ENCODE data around the gene NFATC3. TPM values are rescaled to one million over a fixed set of nuclear protein-coding genes. Genes with fewer than 3 reads are reported as not detected.

NFATC3 gene
- total RNA-seq, 1 donor, result 32.8 TPM

GRCh38 chr16:68255712-68256111, 170.5 kb downstream of the NFATC3 start:
- no peak for DNase-seq (ENCODE audit: low read depth)
- H3K4me3 ChIP-seq (ENCODE audit: low read depth, low read length), result no peak overlapping the region
- TF ChIP-seq CTCF (IDR thresholded peaks at IDR 0.05; ENCODE audit: insufficient read depth, low read depth, low read length), result no peak

GRCh38 chr16:68257251-68257905, 172.2 kb downstream of the NFATC3 start:
- no peak for TF ChIP-seq CTCF (IDR thresholded peaks at IDR 0.05; ENCODE audit: insufficient read depth, low read depth, low read length)

GRCh38 chr16:68257906-68258800, 173.0 kb downstream of the NFATC3 start:
- DNase-seq (ENCODE audit: low read depth), result peak; percentile 83
- no peak overlapping the region for H3K4me3 ChIP-seq (ENCODE audit: low read depth, low read length)
- no peak for TF ChIP-seq CTCF (IDR thresholded peaks at IDR 0.05; ENCODE audit: insufficient read depth, low read depth, low read length)

More at GRCh38 chr16:68257251-68257905, 172.2 kb downstream of the NFATC3 start:
- H3K4me3 ChIP-seq (ENCODE audit: low read depth, low read length), result no peak overlapping the region
- peak; percentile 54 for DNase-seq (ENCODE audit: low read depth)

GRCh38 chr16:68259007-68259825, 174.0 kb downstream of the NFATC3 start:
- DNase-seq (ENCODE audit: low read depth), result no peak
- H3K4me3 ChIP-seq (ENCODE audit: low read depth, low read length), result no peak overlapping the region
- no peak for TF ChIP-seq CTCF (IDR thresholded peaks at IDR 0.05; ENCODE audit: insufficient read depth, low read depth, low read length)

- TF ChIP-seq CTCF (IDR thresholded peaks at IDR 0.05; ENCODE audit: insufficient read depth, low read depth, low read length), result no peak
- no peak for DNase-seq (ENCODE audit: low read depth)
- H3K4me3 ChIP-seq (ENCODE audit: low read depth, low read length), result peak overlapping the region; percentile 93
Measured at GRCh38 chr16:68263559-68264127, 178.5 kb downstream of the NFATC3 start.
